Spleen (tissue), 7 donors: ENCODE data around the gene RNLS.

ENCODE experiments used
- CTCF ChIP-seq, 11 experiments: fragments of 200-600 bp in 7 of 11; fragments of 450-650 bp in 4 of 11; sonication (generic) in 4 of 11; IDR thresholded peaks in 8 of 11; conservative IDR thresholded peaks in 3 of 11; 1 replicate in 7 of 11; 2 replicates in 4 of 11; pipeline versions ENCODE4 v1.4.0 to v1.8.0; 2016 to 2021; ENCODE audit warnings: antibody characterized with exemption in 11 of 11, inconsistent platforms in 4 of 11, mild to moderate bottlenecking in 1 of 11
- POLR2A ChIP-seq, 3 donors: fragments of 450-650 bp; IDR thresholded peaks; one replicate each; pipeline ENCODE4 v1.5.1; 2017; ENCODE audit warnings: antibody characterized with exemption in 3 of 3, mild to moderate bottlenecking in 1 of 3
- donor health status: DM: no; HTN: no; CAD: no; lungs with moderate emphysema.
- donor health status: DM: no; HTN: no; CAD: no.
- donor health status: DM: no; HTN: no; CAD: no.

DNA sequence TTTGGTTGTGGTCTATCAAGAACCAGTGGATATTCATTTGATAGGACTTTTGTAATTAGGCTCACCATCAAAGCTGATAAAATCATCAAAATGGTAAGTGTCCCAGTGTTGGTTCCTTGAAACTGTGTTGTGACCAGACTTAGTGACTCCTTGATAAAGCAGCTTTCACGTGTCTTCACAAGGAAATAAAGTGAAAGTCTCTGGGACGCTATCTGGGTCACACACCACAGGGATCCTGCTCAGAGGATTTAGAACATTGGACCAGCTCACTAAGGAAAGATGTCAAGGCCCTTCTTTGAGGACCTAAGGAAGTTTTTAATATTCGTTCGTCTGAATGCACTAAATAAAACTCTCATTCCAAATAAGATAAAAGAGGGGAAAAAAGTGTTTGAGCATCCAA is 193.1 kb downstream of the RNLS start:
- TF ChIP-seq POLR2A (IDR thresholded peaks at IDR 0.05) (no peak), CTCF (IDR thresholded peaks at IDR 0.05 in 8 of 11, conservative IDR thresholded peaks at IDR 0.05 in 3 of 11) (no peak)
